Body of pancreas (tissue), 4 donors: ENCODE results near the gene NUP42. TPM values are rescaled to one million over a fixed set of nuclear protein-coding genes. Genes with fewer than 3 reads are reported as not detected.
"Not testable (repeated sequence)": the region's sequence is repeated elsewhere in the genome, so short reads cannot be mapped to it uniquely, and the experiment has no call there.

Source experiments
- ATAC-seq: fragments of 150-250 bp; one replicate; pipeline ENCODE4 v1.9.1; 2016
- DNase-seq, 4 donors: peaks; one replicate each; pipeline ENCODE4 v3.0.0-alpha.2; 2019
- H3K27ac ChIP-seq, 4 donors: fragments of 200-600 bp; sonication (generic); 1 replicate in 3 of 4; 2 replicates in 1 of 4; pipeline versions ENCODE4 v1.5.1 to v1.6.1; 2016 to 2019; ENCODE audit warnings: mild to moderate bottlenecking in 1 of 4, mixed read lengths in 1 of 4, moderate library complexity in 1 of 4
- H3K27me3 ChIP-seq, 2 donors: fragments of 200-600 bp; sonication (generic); one replicate each; pipeline ENCODE4 v1.6.0; 2016; ENCODE audit warnings: mild to moderate bottlenecking in 1 of 2
- H3K36me3 ChIP-seq, 2 donors: fragments of 200-600 bp; sonication (generic); replicated peaks in 1 of 2; 2 replicates each; pipeline ENCODE4 v1.5.1; 2016; ENCODE audit warnings: low read depth in 2 of 2; ENCODE audit not compliant: insufficient read depth in 1 of 2
- H3K4me1 ChIP-seq: fragments of 200-600 bp; sonication (generic); one replicate; pipeline ENCODE4 v1.6.0; 2016
- H3K4me3 ChIP-seq, 2 donors: fragments of 200-600 bp; sonication (generic); 1 replicate in 1 of 2; 2 replicates in 1 of 2; pipeline ENCODE4 v1.5.1; 2016 to 2019
- H3K9me3 ChIP-seq, 3 donors: fragments of 200-600 bp; sonication (generic); 1 replicate in 2 of 3; 2 replicates in 1 of 3; pipeline ENCODE4 v1.5.1; 2016
- POLR2A ChIP-seq, 3 donors: fragments of 450-650 bp; IDR thresholded peaks; one replicate each; pipeline ENCODE4 v1.6.1; 2016; ENCODE audit warnings: antibody characterized with exemption in 3 of 3, mild to moderate bottlenecking in 2 of 3
- WGBS, 2 donors: methylation state at CpG; one replicate each; pipeline ENCODE4 v1.1.5; 2017; 5-methylcytosine and 5-hydroxymethylcytosine counted together
- intact Hi-C: fragments of 100-400 bp; cut with DNase I; formaldehyde crosslinking; loops from one replicate; pipeline ENCODE4 v1.15.1; 2023
- total RNA-seq, 2 donors: library from RNA; depleted of rRNA; stranded (reverse); fragments of >200 nt; gene quantifications; one replicate each; pipeline ENCODE4 v1.1.0, GENCODE V29; 2016
- TF ChIP-seq, protein P1 (sequence below), 7 experiments: fragments of 450-650 bp in 4 of 7; fragments of 200-600 bp in 3 of 7; sonication (generic) in 3 of 7; IDR thresholded peaks; one replicate each; pipeline ENCODE4 v1.5.1; 2016 to 2019; ENCODE audit warnings: antibody characterized with exemption in 7 of 7

The NUP42 gene
- total RNA-seq, 2 donors from 2014 or later: 9.6 to 31.9 TPM

- H3K4me3 ChIP-seq: no peak overlapping the region
- no peak overlapping the region for H3K27ac ChIP-seq
- DNase-seq: no peak
- 57 to 63% methylated on average over 1 of the region's 1 CpG for WGBS, 2 donors
- peaks cover 26% of the 10 kb centered on the region for H3K4me1 ChIP-seq
- ATAC-seq: no peak
- intact Hi-C loops: no loop called here
- no peaks in the 10 kb centered on the region for H3K27me3 ChIP-seq
- no peaks in the 10 kb centered on the region for H3K9me3 ChIP-seq
- peaks cover 0 to 5% of the 10 kb centered on the region in 2 donors for H3K36me3 ChIP-seq
- no peak for TF ChIP-seq POLR2A (IDR thresholded peaks at IDR 0.05)
- TF ChIP-seq, protein P1, sequence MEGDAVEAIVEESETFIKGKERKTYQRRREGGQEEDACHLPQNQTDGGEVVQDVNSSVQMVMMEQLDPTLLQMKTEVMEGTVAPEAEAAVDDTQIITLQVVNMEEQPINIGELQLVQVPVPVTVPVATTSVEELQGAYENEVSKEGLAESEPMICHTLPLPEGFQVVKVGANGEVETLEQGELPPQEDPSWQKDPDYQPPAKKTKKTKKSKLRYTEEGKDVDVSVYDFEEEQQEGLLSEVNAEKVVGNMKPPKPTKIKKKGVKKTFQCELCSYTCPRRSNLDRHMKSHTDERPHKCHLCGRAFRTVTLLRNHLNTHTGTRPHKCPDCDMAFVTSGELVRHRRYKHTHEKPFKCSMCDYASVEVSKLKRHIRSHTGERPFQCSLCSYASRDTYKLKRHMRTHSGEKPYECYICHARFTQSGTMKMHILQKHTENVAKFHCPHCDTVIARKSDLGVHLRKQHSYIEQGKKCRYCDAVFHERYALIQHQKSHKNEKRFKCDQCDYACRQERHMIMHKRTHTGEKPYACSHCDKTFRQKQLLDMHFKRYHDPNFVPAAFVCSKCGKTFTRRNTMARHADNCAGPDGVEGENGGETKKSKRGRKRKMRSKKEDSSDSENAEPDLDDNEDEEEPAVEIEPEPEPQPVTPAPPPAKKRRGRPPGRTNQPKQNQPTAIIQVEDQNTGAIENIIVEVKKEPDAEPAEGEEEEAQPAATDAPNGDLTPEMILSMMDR (IDR thresholded peaks at IDR 0.05): no peak
Observed at GRCh38 chr7:23184291-23184690, 2.4 kb downstream of the NUP42 start.

DNA sequence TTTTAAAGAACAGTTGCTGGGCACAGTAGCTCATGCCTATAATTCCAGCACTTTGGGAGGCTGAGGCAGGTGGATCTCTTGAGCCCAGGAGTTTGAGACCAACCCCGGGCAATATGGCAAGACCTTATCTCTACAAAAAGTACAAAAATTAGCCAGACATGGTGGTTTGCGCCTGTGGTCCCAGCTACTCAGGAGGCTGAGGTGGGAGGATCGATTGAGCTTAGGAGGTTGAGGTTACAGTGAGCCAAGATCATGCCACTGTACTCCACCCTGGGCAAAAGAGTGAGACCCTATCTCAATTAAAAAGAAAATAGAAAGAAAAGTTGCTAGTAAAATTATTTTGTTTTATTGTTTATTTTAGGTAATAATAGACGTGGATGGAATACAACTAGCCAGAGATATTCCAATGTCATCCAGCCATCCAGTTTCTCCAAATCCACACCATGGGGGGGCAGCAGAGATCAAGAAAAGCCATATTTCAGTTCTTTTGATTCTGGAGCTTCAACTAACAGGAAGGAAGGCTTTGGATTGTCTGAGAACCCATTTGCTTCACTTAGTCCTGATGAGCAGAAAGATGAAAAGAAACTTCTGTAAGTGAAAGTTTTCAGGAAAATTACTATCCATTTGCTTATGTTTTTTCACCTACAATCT lies 3.0 kb downstream of the NUP42 start:
- no peaks in the 10 kb centered on the region for H3K27me3 ChIP-seq
- TF ChIP-seq, protein P1 (IDR thresholded peaks at IDR 0.05): peak in 4 of 7 experiments; percentile 6 to 32 (median 23)
- no peak for TF ChIP-seq POLR2A (IDR thresholded peaks at IDR 0.05)
- H3K27ac ChIP-seq: no peak overlapping the region
- DNase-seq: peak in 2 of 4 donors; percentile 34
- peaks cover 0 to 5% of the 10 kb centered on the region in 2 donors for H3K36me3 ChIP-seq
- no peak for ATAC-seq
- intact Hi-C loops: no loop called here
- no peak overlapping the region for H3K4me3 ChIP-seq
- H3K9me3 ChIP-seq: no peaks in the 10 kb centered on the region
- peaks cover 26% of the 10 kb centered on the region for H3K4me1 ChIP-seq
- 76 to 79% methylated on average over 4 of the region's 4 CpGs for WGBS, 2 donors

- TF ChIP-seq, protein P1 (IDR thresholded peaks at IDR 0.05): no peak
- TF ChIP-seq POLR2A (IDR thresholded peaks at IDR 0.05): no peak
- DNase-seq (no peak), ATAC-seq (no peak)
- H3K27ac ChIP-seq: no peak overlapping the region
- H3K27me3 ChIP-seq: no peaks in the 10 kb centered on the region
- H3K36me3 ChIP-seq: peaks cover 0 to 5% of the 10 kb centered on the region in 2 donors
- no peaks in the 10 kb centered on the region for H3K9me3 ChIP-seq
- intact Hi-C loops: no loop called here
- H3K4me1 ChIP-seq: peaks cover 26% of the 10 kb centered on the region
- WGBS, 2 donors: 45 to 55% methylated on average over 1 of the region's 1 CpG
- no peak overlapping the region for H3K4me3 ChIP-seq
Observed at GRCh38 chr7:23185980-23186379, 4.1 kb downstream of the NUP42 start.

GRCh38 chr7:23191022-23191421 lies 9.2 kb downstream of the NUP42 start:
- ATAC-seq (no peak), DNase-seq (no peak)
- Histone ChIP-seq H3K27ac (no peak overlapping the region), H3K9me3 (no peaks in the 10 kb centered on the region), H3K4me3 (no peak overlapping the region), H3K36me3 (peaks cover 0 to 12% of the 10 kb centered on the region in 2 donors), H3K27me3 (no peaks in the 10 kb centered on the region), H3K4me1 (no peaks in the 10 kb centered on the region)
- intact Hi-C loops: no loop called here
- TF ChIP-seq, protein P1 (IDR thresholded peaks at IDR 0.05): no peak
- no peak for TF ChIP-seq POLR2A (IDR thresholded peaks at IDR 0.05)
- 61 to 80% methylated on average over 2 of the region's 2 CpGs for WGBS, 2 donors

DNA sequence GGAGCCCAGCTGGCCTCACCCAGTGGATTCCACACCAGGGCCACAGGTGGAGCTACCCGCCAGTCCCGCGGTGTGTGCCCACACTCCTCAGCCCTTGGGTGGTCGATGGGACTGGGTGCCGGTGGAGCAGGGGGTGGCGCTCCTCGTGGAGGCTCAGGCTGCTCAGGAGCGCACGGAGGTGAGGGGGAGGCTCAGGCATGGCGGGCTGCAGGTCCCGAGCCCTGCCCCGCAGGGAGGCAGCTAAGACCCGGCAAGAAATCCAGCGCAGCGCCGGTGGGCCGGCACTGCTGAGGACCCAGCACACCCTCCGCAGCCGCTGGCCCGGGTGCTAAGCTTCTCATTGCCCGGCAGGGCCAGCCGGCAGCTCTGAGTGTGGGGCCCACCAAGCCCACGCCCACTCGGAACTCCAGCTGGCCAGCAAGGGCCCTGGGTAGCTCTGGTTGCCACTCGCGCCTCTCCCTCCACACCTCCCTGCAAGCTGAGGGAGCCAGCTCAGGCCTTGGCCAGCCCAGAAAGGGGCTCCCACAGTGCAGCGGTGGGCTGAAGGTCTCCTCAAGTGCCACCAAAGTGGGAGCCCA lies 11.9 kb downstream of the NUP42 start:
- H3K36me3 ChIP-seq, ATAC-seq, DNase-seq, H3K4me1 ChIP-seq, intact Hi-C loops, H3K27me3 ChIP-seq, H3K4me3 ChIP-seq, H3K9me3 ChIP-seq, H3K27ac ChIP-seq: not testable (repeated sequence)
- 98 to 100% methylated on average over 1 to 26 of the region's 27 CpGs for WGBS, 2 donors
